Measurements from ENCODE around the gene OSBPL8.

DNA sequence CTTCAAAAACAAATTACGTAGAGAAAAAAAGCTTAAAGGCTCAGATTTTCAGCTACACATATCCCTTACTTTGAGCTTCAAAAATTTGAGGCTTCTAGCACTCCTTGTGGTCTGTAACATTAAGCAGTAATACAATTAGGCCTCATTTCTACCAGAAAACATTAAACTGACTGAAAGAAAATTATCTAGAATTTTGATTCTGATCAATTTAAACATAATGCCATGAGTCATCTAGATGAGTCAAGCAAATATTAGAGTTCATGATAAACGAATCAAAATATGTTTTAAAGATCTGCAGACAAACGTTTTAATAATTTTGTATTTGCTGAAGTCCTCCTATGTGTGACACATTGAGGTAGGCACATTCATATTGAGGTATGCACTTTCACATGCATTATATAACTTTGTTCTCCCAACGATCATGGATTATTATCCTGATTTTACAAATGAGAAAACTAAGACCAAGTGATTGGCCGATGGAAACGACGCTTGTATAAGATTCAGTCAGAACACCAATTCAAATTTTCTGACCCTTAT is 4.3 kb downstream of the OSBPL8 start:
- no peak for TF ChIP-seq ISL1 (CRISPR knock-in tag; IDR thresholded peaks at IDR 0.05)
- TF ChIP-seq, protein P1, sequence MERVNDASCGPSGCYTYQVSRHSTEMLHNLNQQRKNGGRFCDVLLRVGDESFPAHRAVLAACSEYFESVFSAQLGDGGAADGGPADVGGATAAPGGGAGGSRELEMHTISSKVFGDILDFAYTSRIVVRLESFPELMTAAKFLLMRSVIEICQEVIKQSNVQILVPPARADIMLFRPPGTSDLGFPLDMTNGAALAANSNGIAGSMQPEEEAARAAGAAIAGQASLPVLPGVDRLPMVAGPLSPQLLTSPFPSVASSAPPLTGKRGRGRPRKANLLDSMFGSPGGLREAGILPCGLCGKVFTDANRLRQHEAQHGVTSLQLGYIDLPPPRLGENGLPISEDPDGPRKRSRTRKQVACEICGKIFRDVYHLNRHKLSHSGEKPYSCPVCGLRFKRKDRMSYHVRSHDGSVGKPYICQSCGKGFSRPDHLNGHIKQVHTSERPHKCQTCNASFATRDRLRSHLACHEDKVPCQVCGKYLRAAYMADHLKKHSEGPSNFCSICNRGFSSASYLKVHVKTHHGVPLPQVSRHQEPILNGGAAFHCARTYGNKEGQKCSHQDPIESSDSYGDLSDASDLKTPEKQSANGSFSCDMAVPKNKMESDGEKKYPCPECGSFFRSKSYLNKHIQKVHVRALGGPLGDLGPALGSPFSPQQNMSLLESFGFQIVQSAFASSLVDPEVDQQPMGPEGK (CRISPR knock-in tag; IDR thresholded peaks at IDR 0.05; ENCODE audit: borderline replicate concordance), result no peak
